IPS-11a (cell line): Measurements from ENCODE around the gene ITSN1.
"Not testable (repeated sequence)": the region's sequence is repeated elsewhere in the genome, so short reads cannot be mapped to it uniquely, and the experiment has no call there.

Experiments used
- H3K4me3 ChIP-seq: one replicate; pipeline ENCODE4 v1.5.1; 2013; ENCODE audit warnings: low read depth, low read length, control low read depth

ITSN1 gene

GRCh38 chr21:33856893-33857527, 214.7 kb downstream of the ITSN1 start:
- no peak overlapping the region for H3K4me3 ChIP-seq

DNA sequence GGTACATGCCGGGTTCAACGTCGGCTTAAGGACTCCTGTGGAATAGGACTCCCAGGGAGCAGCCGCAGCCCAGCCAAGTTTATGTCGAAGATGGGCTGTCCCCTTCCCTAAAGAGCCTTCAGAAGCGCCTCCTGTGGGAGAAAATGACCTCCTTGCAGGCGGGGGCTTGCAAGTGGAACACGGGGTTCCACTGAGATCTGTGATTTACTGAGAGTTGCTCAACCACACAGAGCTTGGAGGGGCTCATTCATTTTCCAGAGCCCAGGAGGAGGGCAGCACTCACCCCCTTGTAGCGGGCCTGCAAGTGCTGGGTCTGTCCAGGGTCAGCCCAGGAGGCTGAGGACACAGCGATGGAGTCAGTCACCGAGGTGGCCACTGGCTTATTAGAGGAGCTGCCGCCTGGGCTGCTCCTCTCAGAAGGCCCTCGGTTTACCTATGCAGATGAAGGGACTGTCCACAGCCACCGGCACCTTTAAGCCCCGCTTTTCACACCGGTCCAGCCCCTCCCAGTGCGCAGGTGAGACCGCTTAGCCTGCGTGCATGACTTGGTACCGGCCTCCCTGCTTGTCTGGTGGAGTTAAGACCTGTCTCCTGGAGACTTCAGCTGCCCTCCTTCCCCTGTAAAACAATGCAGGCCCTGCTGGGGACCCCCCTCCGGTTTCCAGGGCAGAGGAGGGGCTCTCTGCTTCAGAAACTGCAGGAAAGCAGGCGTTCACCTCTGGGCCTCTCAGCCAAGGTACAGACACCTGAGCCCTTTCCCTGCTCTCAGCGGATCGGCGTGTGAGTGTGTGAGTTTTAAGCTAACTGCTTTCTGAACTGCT, 215.8 kb downstream of the ITSN1 start:
- H3K4me3 ChIP-seq = no peak overlapping the region

- no peak overlapping the region for H3K4me3 ChIP-seq
Measured at GRCh38 chr21:33858667-33859372, 216.5 kb downstream of the ITSN1 start.

DNA sequence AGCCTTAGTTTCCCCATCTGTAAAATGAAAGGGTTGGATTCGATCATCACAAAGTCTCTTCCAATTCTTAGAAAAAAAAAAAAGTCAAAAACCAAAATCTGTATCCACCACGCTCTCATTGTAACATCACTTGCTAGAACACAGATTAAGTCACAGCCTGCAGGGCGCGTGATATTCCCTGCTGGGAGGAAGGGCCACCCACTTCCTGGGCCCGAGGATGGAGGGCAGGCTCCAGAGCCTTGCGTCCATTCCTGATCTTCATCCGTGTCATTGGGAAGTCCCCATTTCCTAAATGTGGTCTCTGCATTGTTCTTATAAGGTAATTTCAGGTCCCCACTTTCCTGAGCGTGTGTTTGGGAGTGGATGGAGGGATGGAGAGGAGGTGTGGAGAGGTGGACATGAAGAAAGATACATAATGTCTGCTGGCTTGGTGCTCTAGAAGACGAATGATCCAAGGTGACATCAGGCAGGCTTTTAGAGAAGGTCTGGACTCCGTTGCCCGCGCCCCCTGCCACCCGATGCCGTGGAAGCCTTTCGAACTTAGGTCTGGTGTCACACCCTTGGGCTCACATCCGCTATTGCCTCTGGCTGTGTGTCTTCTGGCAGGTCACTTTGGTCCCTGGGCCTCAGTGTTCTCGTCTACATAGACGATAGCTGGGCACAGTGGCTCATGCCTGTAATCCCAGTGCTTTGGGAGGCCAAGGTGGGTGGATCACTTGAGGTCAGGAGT, 217.2 kb downstream of the ITSN1 start:
- no peak overlapping the region for H3K4me3 ChIP-seq

- H3K4me3 ChIP-seq = no peak overlapping the region
Measured at GRCh38 chr21:33860332-33860879, 218.1 kb downstream of the ITSN1 start.

GRCh38 chr21:33861125-33861524, 218.8 kb downstream of the ITSN1 start:
- H3K4me3 ChIP-seq = no peak overlapping the region

DNA sequence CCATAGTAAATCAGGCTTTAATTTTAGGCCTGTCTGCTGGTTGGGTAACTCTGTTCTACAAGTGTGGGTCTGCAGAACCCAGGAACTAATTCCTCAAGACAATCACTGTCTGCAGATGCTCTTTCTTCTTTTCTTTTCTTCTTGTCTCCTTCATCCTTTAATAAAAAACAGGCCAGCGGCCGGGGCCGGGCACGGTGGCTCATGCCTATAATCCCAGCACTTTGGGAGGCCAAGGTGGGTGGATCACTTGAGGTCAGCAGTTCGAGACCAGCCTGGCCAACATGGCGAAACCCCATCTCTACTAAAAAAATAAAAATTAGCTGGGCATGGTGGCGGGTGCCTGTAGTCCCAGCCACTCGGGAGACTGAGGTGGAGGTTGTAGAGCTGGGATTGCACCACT, 220.9 kb downstream of the ITSN1 start:
- H3K4me3 ChIP-seq = not testable (repeated sequence)

DNA sequence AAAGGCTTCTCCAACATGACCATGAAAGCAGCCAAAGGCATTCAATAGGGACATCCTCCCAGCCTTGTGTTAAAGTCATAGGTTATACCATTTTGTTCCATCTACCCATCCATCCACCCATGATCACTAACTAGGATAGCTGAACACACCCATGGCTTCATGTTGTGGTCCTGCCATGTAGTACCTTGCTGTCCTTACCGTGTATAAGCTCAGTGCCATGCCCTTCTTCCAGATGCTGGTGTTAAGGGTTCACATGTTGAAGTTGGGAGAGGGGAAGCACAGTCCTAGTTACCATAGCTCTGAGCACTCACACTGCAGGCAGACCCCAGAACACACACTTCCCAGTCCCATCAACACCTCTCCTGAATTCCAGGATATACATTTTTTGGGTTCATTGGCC, 221.8 kb downstream of the ITSN1 start:
- H3K4me3 ChIP-seq = no peak overlapping the region

GRCh38 chr21:33865176-33865575, 222.9 kb downstream of the ITSN1 start:
- H3K4me3 ChIP-seq = no peak overlapping the region

DNA sequence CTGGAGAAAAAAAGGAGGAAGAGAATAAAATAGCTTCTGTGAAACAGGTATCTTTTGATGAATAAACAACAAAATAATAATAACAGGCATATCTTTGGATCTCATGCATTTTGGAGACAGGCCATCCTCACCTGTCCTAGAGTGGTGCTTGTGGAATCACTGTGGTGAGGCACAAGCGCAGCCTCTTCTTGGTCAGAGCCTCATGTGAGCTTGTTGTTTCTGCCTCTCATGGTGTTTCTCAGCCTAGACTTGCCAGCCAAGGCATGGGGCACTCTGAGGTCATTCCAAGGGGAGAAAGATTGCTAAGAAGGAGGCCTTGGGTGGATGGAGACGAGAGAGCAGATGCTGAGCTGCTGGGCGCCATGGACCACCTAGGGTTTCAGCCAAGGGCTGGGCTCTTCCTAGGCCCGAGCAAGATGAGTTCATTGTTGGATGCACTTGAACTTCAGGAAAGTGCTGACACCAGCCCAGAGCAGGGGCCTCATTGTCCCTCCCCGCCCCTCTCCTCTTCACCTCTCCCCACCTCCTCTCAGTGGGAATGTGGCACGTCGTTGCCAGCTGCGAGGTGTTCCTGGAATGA, 223.8 kb downstream of the ITSN1 start:
- no peak overlapping the region for H3K4me3 ChIP-seq

DNA sequence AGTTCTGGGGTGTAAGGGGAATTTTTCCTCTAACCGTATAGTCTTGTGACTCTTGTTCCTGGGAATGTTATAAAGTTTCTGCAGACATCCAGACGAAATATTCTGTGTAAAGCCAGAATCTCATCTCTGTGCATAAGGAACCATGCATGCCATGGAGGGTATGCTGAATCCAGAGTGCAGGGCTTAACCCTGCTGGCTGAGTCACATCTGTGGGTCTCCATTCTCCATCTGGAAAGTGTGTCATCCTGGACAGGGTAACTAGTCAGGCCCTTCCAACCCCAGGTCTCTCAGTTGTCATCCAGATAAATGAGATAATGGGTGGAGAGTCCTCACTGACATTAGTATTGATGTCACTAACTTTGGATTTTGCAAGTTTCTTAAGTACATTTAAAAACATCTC, 224.5 kb downstream of the ITSN1 start:
- no peak overlapping the region for H3K4me3 ChIP-seq

GRCh38 chr21:33867868-33868267, 225.6 kb downstream of the ITSN1 start:
- H3K4me3 ChIP-seq = not testable (repeated sequence)

GRCh38 chr21:33869873-33870272, 227.6 kb downstream of the ITSN1 start:
- no peak overlapping the region for H3K4me3 ChIP-seq

GRCh38 chr21:33870768-33871167, 228.5 kb downstream of the ITSN1 start:
- H3K4me3 ChIP-seq = no peak overlapping the region

GRCh38 chr21:33871171-33871570, 228.9 kb downstream of the ITSN1 start:
- no peak overlapping the region for H3K4me3 ChIP-seq

GRCh38 chr21:33872881-33873515, 230.7 kb downstream of the ITSN1 start:
- no peak overlapping the region for H3K4me3 ChIP-seq

DNA sequence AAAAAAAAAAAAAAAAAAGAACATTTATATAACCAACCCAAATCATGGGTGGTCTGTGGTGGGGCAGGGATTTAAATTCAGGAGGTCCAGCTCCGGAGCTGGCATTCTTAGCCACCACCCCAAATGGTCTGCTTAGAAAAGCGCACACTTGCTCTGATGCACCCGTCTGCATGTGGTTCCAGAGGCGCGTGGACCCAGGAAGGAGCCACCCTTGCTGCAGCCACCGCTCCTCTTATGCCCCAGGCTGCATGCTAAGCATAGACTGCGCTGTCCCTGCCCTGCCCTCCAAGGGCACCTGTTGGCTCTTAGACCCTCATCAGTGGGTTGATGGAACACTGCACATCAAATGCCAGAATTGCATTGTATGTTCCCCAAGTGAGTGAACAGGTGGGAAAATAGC, 231.9 kb downstream of the ITSN1 start:
- H3K4me3 ChIP-seq = no peak overlapping the region

- no peak overlapping the region for H3K4me3 ChIP-seq
Measured at GRCh38 chr21:33875026-33875695, 232.9 kb downstream of the ITSN1 start.

- H3K4me3 ChIP-seq = no peak overlapping the region
Measured at GRCh38 chr21:33878824-33879223, 236.5 kb downstream of the ITSN1 start.

GRCh38 chr21:33880626-33881025, 238.3 kb downstream of the ITSN1 start:
- H3K4me3 ChIP-seq = no peak overlapping the region
